Neutrophil (primary cell): Measurements from ENCODE around the gene TMEM109.

Source experiments
- H3K27ac ChIP-seq: fragments of 200-600 bp; sonication (generic); 2 replicates; pipeline ENCODE4 v1.5.1; 2016; ENCODE audit warnings: mild to moderate bottlenecking, moderate library complexity
- H3K27me3 ChIP-seq: fragments of 200-600 bp; sonication (generic); 2 replicates; pipeline ENCODE4 v1.6.0; 2016; ENCODE audit warnings: mild to moderate bottlenecking
- H3K36me3 ChIP-seq: fragments of 200-600 bp; sonication (generic); 2 replicates; pipeline ENCODE4 v1.5.1; 2017
- H3K4me1 ChIP-seq, 2 experiments: fragments of 200-600 bp in 1 of 2; sonication (generic) in 1 of 2; 1 replicate in 1 of 2; 2 replicates in 1 of 2; pipeline versions ENCODE4 v1.5.1 to v1.6.1; 2013 to 2016; ENCODE audit warnings: low read depth in 1 of 2, low read length in 1 of 2, mild to moderate bottlenecking in 1 of 2, moderate library complexity in 1 of 2; ENCODE audit not compliant: control insufficient read depth in 1 of 2, insufficient read depth in 1 of 2
- H3K4me3 ChIP-seq, 2 experiments: fragments of 200-600 bp in 1 of 2; sonication (generic) in 1 of 2; 1 replicate in 1 of 2; 2 replicates in 1 of 2; pipeline ENCODE4 v1.5.1; 2013 to 2016; ENCODE audit warnings: low read depth in 1 of 2, low read length in 1 of 2, mild to moderate bottlenecking in 1 of 2, moderate library complexity in 1 of 2
- H3K9me3 ChIP-seq: fragments of 200-600 bp; sonication (generic); 2 replicates; pipeline ENCODE4 v1.5.1; 2016
- CTCF ChIP-seq: fragments of 200-600 bp; sonication (generic); IDR thresholded peaks from 2 replicates; pipeline ENCODE4 v1.5.1; 2016; ENCODE audit warnings: antibody characterized with exemption

TMEM109 gene

GRCh38 chr11:60942970-60943565 lies 29.1 kb downstream of the TMEM109 start:
- no peak for TF ChIP-seq CTCF
- H3K36me3 ChIP-seq, result peaks cover 100% of the 10 kb centered on the region
- H3K9me3 ChIP-seq, result no peaks in the 10 kb centered on the region
- H3K4me1 ChIP-seq, result peaks cover 9 to 21% of the 10 kb centered on the region in 2 experiments
- no peak overlapping the region for H3K4me3 ChIP-seq
- no peak overlapping the region for H3K27ac ChIP-seq
- peaks cover 50% of the 10 kb centered on the region for H3K27me3 ChIP-seq

GRCh38 chr11:60944490-60945294 lies 30.7 kb downstream of the TMEM109 start:
- Histone ChIP-seq H3K27ac (peak overlapping the region; percentile 41), H3K4me1 (peaks cover 24 to 35% of the 10 kb centered on the region in 2 experiments), H3K27me3 (peaks cover 57% of the 10 kb centered on the region), H3K36me3 (peaks cover 93% of the 10 kb centered on the region), H3K4me3 (no peak overlapping the region), H3K9me3 (no peaks in the 10 kb centered on the region)
- TF ChIP-seq CTCF, result peak; percentile 70

- peaks cover 29 to 41% of the 10 kb centered on the region in 2 experiments for H3K4me1 ChIP-seq
- peaks cover 88% of the 10 kb centered on the region for H3K36me3 ChIP-seq
Measured at GRCh38 chr11:60945295-60945667, 31.3 kb downstream of the TMEM109 start.

GRCh38 chr11:60946601-60947264 lies 32.8 kb downstream of the TMEM109 start:
- TF ChIP-seq CTCF, result no peak
- Histone ChIP-seq H3K27me3 (peaks cover 43% of the 10 kb centered on the region), H3K9me3 (no peaks in the 10 kb centered on the region), H3K27ac (no peak overlapping the region), H3K4me3 (no peak overlapping the region), H3K36me3 (peaks cover 73% of the 10 kb centered on the region), H3K4me1 (peaks cover 34 to 47% of the 10 kb centered on the region in 2 experiments)

More at GRCh38 chr11:60945295-60945667, 31.3 kb downstream of the TMEM109 start:
- no peak for TF ChIP-seq CTCF
- no peaks in the 10 kb centered on the region for H3K9me3 ChIP-seq
- H3K27me3 ChIP-seq, result peaks cover 57% of the 10 kb centered on the region
- H3K27ac ChIP-seq, result peak overlapping the region; percentile 41
- H3K4me3 ChIP-seq, result no peak overlapping the region

GRCh38 chr11:60947700-60948099 lies 33.7 kb downstream of the TMEM109 start:
- Histone ChIP-seq H3K4me3 (no peak overlapping the region), H3K4me1 (peaks cover 38 to 51% of the 10 kb centered on the region in 2 experiments)

More at GRCh38 chr11:60947700-60948099, 33.7 kb downstream of the TMEM109 start:
- no peak for TF ChIP-seq CTCF
- peaks cover 63% of the 10 kb centered on the region for H3K36me3 ChIP-seq
- H3K27me3 ChIP-seq, result peaks cover 34% of the 10 kb centered on the region
- H3K9me3 ChIP-seq, result no peaks in the 10 kb centered on the region
- H3K27ac ChIP-seq, result no peak overlapping the region
